Neuronal stem cell (in vitro differentiated cells): ENCODE measurements around the gene NPL.

Source experiments
- DNase-seq: peaks from one replicate; pipeline ENCODE4 v3.0.0-alpha.2; 2013; ENCODE audit warnings: low spot score
- H2AFZ ChIP-seq: one replicate; pipeline ENCODE4 v1.6.1; 2013; ENCODE audit warnings: mild to moderate bottlenecking, low read length, inconsistent platforms
- H2AK5ac ChIP-seq: 2 replicates; pipeline ENCODE4 v1.6.1; 2013; ENCODE audit warnings: low read depth, mild to moderate bottlenecking, inconsistent platforms, low read length, moderate library complexity, mixed read lengths
- H2BK120ac ChIP-seq: 2 replicates; pipeline ENCODE4 v1.6.1; 2013; ENCODE audit warnings: low read depth, mild to moderate bottlenecking, inconsistent platforms, low read length, moderate library complexity, mixed read lengths
- H2BK12ac ChIP-seq: one replicate; pipeline ENCODE4 v1.6.1; 2013; ENCODE audit warnings: low read length, inconsistent platforms
- H2BK15ac ChIP-seq: 2 replicates; pipeline ENCODE4 v1.6.1; 2013; ENCODE audit warnings: mild to moderate bottlenecking, low read length, inconsistent platforms, mixed read lengths
- H2BK5ac ChIP-seq: one replicate; pipeline ENCODE4 v1.6.1; 2013; ENCODE audit warnings: inconsistent platforms, mild to moderate bottlenecking, low read length, moderate library complexity
- H3K14ac ChIP-seq: one replicate; pipeline ENCODE4 v1.6.1; 2013; ENCODE audit warnings: low read length, inconsistent platforms
- H3K18ac ChIP-seq: 2 replicates; pipeline ENCODE4 v1.6.1; 2013; ENCODE audit warnings: low read length, inconsistent platforms
- H3K23ac ChIP-seq: 2 replicates; pipeline ENCODE4 v1.6.1; 2013; ENCODE audit warnings: low read depth, mild to moderate bottlenecking, mixed read lengths, low read length, inconsistent platforms; ENCODE audit not compliant: poor library complexity
- H3K27ac ChIP-seq: replicated peaks from 3 replicates; pipeline ENCODE4 v1.5.1; 2013; ENCODE audit warnings: low read length, inconsistent platforms
- H3K27me3 ChIP-seq, 3 experiments: 2 replicates each; pipeline ENCODE4 v1.6.1; 2013; ENCODE audit warnings: low read length in 3 of 3, mild to moderate bottlenecking in 2 of 3, inconsistent platforms in 1 of 3, low read depth in 1 of 3, mixed read lengths in 1 of 3, moderate library complexity in 1 of 3; ENCODE audit not compliant: control insufficient read depth in 3 of 3, insufficient read depth in 3 of 3
- H3K36me3 ChIP-seq, 2 donors: replicated peaks in 1 of 2; 2 replicates each; pipeline ENCODE4 v1.6.1; 2013; ENCODE audit warnings: low read length in 2 of 2; ENCODE audit not compliant: control insufficient read depth in 2 of 2, insufficient read depth in 2 of 2
- H3K4ac ChIP-seq: 2 replicates; pipeline ENCODE4 v1.6.1; 2013; ENCODE audit warnings: inconsistent platforms, mild to moderate bottlenecking, low read length, moderate library complexity
- H3K4me1 ChIP-seq, 2 donors: 1 replicate in 1 of 2; 2 replicates in 1 of 2; pipeline ENCODE4 v1.6.1; 2013; ENCODE audit warnings: low read length in 2 of 2, low read depth in 1 of 2; ENCODE audit not compliant: control insufficient read depth in 2 of 2, insufficient read depth in 1 of 2
- H3K4me2 ChIP-seq: one replicate; pipeline ENCODE4 v1.6.1; 2013; ENCODE audit warnings: mild to moderate bottlenecking, low read length, inconsistent platforms; ENCODE audit not compliant: insufficient read depth, poor library complexity, severe bottlenecking
- H3K4me3 ChIP-seq, 2 donors: 2 replicates each; pipeline ENCODE4 v1.5.1; 2013; ENCODE audit warnings: low read length in 2 of 2, mild to moderate bottlenecking in 2 of 2, inconsistent platforms in 1 of 2, moderate library complexity in 1 of 2
- H3K79me1 ChIP-seq: one replicate; pipeline ENCODE4 v1.6.1; 2013; ENCODE audit warnings: low read depth, mild to moderate bottlenecking, inconsistent platforms, low read length, moderate library complexity
- H3K9ac ChIP-seq: one replicate; pipeline ENCODE4 v1.6.1; 2013; ENCODE audit warnings: mild to moderate bottlenecking, low read depth, low read length, inconsistent platforms; ENCODE audit not compliant: poor library complexity
- H3K9me3 ChIP-seq, 2 donors: replicated peaks in 1 of 2; 2 replicates each; pipeline versions ENCODE3 to v1.6.1; 2013; ENCODE audit warnings: low read length in 2 of 2, mild to moderate bottlenecking in 2 of 2, inconsistent platforms in 1 of 2, low read depth in 1 of 2, mixed read lengths in 1 of 2, moderate library complexity in 1 of 2; ENCODE audit not compliant: control insufficient read depth in 2 of 2, insufficient read depth in 1 of 2
- H4K8ac ChIP-seq: one replicate; pipeline ENCODE4 v1.6.1; 2013; ENCODE audit warnings: low read depth, mild to moderate bottlenecking, inconsistent platforms, low read length, moderate library complexity
- H4K91ac ChIP-seq: one replicate; pipeline ENCODE4 v1.6.1; 2013; ENCODE audit warnings: low read length, low read depth, mild to moderate bottlenecking, inconsistent platforms; ENCODE audit not compliant: poor library complexity
- WGBS, 2 donors: extraction: QIAGEN DNeasy Blood & Tissue Kit; methylation state at CpG; one replicate each; pipeline ENCODE4 v1.1.7; 2013; ENCODE audit warnings: missing lambda C conversion rate in 2 of 2, mixed read lengths in 1 of 2; ENCODE audit not compliant: insufficient read length in 2 of 2, insufficient replicate concordance in 1 of 2; ENCODE audit errors: extremely low coverage in 2 of 2; 5-methylcytosine and 5-hydroxymethylcytosine counted together

The NPL gene

GRCh38 chr1:182765391-182765790 is 24.2 kb upstream of the NPL start:
- Histone ChIP-seq H2AFZ (no peak overlapping the region), H3K4ac (no peak overlapping the region), H2BK5ac (no peak overlapping the region), H4K91ac (no peak overlapping the region), H3K4me3 (no peak overlapping the region), H3K23ac (no peak overlapping the region), H3K27ac (no peak overlapping the region), H3K18ac (no peak overlapping the region), H2BK12ac (no peak overlapping the region), H2BK120ac (no peak overlapping the region), H2BK15ac (no peak overlapping the region), H3K4me1 (no peaks in the 10 kb centered on the region), H2AK5ac (no peak overlapping the region), H3K4me2 (no peak overlapping the region), H3K14ac (no peak overlapping the region), H3K9ac (no peak overlapping the region), H3K9me3 (peaks cover 3 to 14% of the 10 kb centered on the region in 2 donors), H3K36me3 (no peaks in the 10 kb centered on the region), H3K79me1 (no peaks in the 10 kb centered on the region), H4K8ac (no peak overlapping the region), H3K27me3 (peaks cover 0 to 9% (median 0%) of the 10 kb centered on the region in 3 experiments)
- no peak for DNase-seq
- WGBS, 2 donors: no CpG with 5 or more reads among the region's 3 CpGs

- H3K4me2 ChIP-seq: no peak overlapping the region
- no CpG with 5 or more reads among the region's 2 CpGs for WGBS, 2 donors
- H3K36me3 ChIP-seq: no peaks in the 10 kb centered on the region
These were observed 23.5 kb upstream of the NPL start for GRCh38 chr1:182766050-182766449.

GRCh38 chr1:182766881-182767645 is 22.5 kb upstream of the NPL start:
- Histone ChIP-seq H2BK120ac (no peak overlapping the region), H3K18ac (no peak overlapping the region), H3K9me3 (peaks cover under 1 to 1% of the 10 kb centered on the region in 2 donors), H4K8ac (no peak overlapping the region), H3K27me3 (peaks cover 0 to 9% (median 0%) of the 10 kb centered on the region in 3 experiments), H3K27ac (no peak overlapping the region), H2BK12ac (no peak overlapping the region), H3K14ac (no peak overlapping the region), H2AK5ac (no peak overlapping the region), H2BK15ac (no peak overlapping the region), H2BK5ac (no peak overlapping the region), H3K4me3 (no peak overlapping the region), H3K23ac (no peak overlapping the region), H4K91ac (no peak overlapping the region), H3K9ac (no peak overlapping the region), H2AFZ (no peak overlapping the region), H3K4me1 (no peaks in the 10 kb centered on the region), H3K79me1 (no peaks in the 10 kb centered on the region), H3K4ac (no peak overlapping the region), H3K4me2 (no peak overlapping the region), H3K36me3 (no peaks in the 10 kb centered on the region)
- WGBS, 2 donors: no CpG with 5 or more reads among the region's 4 CpGs
- no peak for DNase-seq

More at GRCh38 chr1:182766050-182766449, 23.5 kb upstream of the NPL start:
- H3K18ac ChIP-seq: no peak overlapping the region
- H3K9me3 ChIP-seq: peaks cover 3 to 11% of the 10 kb centered on the region in 2 donors
- H2BK5ac ChIP-seq: no peak overlapping the region
- no peak overlapping the region for H3K4ac ChIP-seq
- DNase-seq: no peak
- no peak overlapping the region for H2AK5ac ChIP-seq
- H3K23ac ChIP-seq: no peak overlapping the region
- no peak overlapping the region for H2BK12ac ChIP-seq
- no peak overlapping the region for H3K9ac ChIP-seq
- no peak overlapping the region for H2BK120ac ChIP-seq
- H3K27ac ChIP-seq: no peak overlapping the region
- no peaks in the 10 kb centered on the region for H3K79me1 ChIP-seq
- H2AFZ ChIP-seq: no peak overlapping the region
- H2BK15ac ChIP-seq: no peak overlapping the region
- H3K14ac ChIP-seq: no peak overlapping the region
- no peak overlapping the region for H4K91ac ChIP-seq
- H4K8ac ChIP-seq: no peak overlapping the region
- H3K4me1 ChIP-seq: no peaks in the 10 kb centered on the region
- no peak overlapping the region for H3K4me3 ChIP-seq
- peaks cover 0 to 9% (median 0%) of the 10 kb centered on the region in 3 experiments for H3K27me3 ChIP-seq

- DNase-seq: no peak
- Histone ChIP-seq H3K36me3 (no peaks in the 10 kb centered on the region), H3K14ac (no peak overlapping the region), H3K27me3 (peaks cover 0 to 9% (median 0%) of the 10 kb centered on the region in 3 experiments), H2BK120ac (no peak overlapping the region), H3K4me1 (no peaks in the 10 kb centered on the region), H3K79me1 (no peaks in the 10 kb centered on the region), H3K4me3 (no peak overlapping the region), H2BK5ac (no peak overlapping the region), H3K9me3 (no peaks in the 10 kb centered on the region), H3K18ac (no peak overlapping the region), H2AFZ (no peak overlapping the region), H2AK5ac (no peak overlapping the region), H3K27ac (no peak overlapping the region), H3K4me2 (no peak overlapping the region), H4K8ac (no peak overlapping the region), H4K91ac (no peak overlapping the region), H3K4ac (no peak overlapping the region), H3K9ac (no peak overlapping the region), H2BK15ac (no peak overlapping the region), H2BK12ac (no peak overlapping the region), H3K23ac (no peak overlapping the region)
- no CpG with 5 or more reads among the region's 2 CpGs for WGBS, 2 donors
These were observed 20.6 kb upstream of the NPL start for GRCh38 chr1:182768963-182769362.
